ENCODE measurements around the gene ADGRL3.
"Not testable (repeated sequence)": the region's sequence is repeated elsewhere in the genome, so short reads cannot be mapped to it uniquely, and the experiment has no call there.

The ADGRL3 gene

DNA sequence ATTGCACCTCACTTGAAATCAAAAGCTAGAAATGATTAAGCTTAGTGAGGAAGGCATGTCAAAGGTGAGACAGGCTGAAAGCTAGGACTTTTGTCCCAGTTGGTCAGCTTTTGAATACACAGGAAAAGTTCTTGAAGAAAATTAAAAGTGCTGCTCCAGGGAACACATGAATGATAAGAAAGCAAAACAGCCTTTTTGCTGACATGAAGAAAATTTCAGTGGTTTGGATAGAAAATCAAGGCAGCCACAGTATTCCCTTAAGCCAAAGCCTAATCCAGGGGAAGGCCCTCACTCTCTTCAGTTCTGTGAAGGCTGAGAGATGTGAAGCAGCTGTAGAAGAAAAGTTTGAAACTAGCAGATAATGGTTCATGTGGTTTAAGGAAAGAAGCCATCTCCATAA is 150.8 kb downstream of the ADGRL3 start:
- no peak for DNase-seq (ENCODE audit: low spot score)

DNA sequence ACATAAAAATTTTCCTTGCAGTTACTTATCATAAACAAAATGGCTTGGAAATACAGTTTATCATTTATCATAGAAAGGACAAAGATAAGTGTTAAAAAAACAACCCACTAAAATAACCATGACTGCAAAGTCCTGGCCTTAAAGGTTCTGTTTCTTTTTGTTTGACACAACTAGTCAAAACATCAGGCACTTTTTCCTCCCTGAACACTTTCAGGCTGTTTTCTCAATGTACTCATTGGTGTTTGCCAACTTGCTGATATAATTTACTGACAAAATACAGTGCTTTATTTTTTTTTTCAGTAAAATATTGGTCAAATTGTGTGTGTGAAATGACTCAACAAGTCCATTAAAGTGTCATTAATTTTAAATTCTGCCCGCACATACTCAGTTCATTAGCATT is 156.6 kb downstream of the ADGRL3 start:
- DNase-seq (ENCODE audit: low spot score) = no peak

DNA sequence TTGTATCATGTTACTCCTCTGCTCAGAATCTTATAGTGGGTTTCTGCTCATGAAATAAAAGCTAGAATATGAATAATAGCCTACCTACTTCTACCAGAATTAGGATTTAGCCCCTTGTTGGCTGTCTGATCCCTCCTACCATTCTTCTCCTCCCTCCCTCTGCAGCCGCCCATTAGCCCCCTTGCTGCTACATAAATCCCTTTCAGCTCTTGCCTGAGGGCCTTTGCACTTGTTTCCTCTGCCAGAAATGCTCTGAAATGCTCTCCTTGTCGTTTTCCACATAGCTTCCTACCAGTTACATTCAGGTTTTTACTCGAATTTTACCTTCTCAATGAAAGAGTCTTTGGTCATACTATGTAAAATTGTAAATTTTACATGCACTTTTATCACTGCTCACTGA is 159.2 kb downstream of the ADGRL3 start:
- no peak for DNase-seq (ENCODE audit: low spot score)

DNA sequence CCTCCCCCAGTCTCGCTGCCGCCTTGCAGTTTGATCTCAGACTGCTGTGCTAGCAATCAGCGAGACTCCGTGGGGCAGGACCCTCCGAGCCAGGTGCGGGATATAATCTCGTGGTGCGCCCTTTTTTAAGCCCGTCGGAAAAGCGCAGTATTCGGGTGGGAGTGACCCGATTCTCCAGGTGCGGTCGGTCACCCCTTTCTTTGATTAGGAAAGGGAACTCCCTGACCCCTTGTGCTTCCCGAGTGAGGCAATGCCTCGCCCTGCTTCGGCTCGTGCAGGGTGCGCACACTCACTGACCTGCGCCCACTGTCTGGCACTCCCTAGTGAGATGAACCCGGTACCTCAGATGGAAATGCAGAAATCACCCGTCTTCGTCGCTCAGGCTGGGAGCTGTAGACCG is 172.7 kb downstream of the ADGRL3 start:
- DNase-seq (ENCODE audit: low spot score) = not testable (repeated sequence)

DNA sequence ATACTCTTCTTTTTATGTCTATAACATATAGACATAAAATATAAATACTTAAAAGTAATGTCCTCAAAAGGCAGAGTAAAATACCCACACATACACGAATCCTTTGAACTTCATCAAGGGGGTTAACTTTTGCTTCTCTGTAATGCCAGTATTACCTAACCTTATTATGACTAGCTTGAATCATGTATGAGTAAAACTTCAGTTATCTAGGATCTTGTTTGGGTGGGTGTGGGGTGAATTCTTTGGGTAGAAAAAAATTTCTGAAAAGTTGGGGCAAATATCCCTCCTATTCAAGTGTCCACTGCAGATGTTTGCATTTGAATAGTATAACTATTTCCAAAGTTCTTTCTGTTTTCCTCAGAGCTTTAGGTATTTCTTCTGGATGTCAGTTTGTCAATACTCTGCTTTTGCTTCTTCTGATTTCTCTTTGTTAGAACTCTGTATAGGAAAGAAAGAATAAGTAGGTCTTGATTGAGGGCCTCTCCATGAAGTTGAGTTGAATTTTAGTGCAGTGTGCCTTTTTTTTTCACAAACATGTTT is 173.8 kb downstream of the ADGRL3 start:
- no peak for DNase-seq (ENCODE audit: low spot score)

DNA sequence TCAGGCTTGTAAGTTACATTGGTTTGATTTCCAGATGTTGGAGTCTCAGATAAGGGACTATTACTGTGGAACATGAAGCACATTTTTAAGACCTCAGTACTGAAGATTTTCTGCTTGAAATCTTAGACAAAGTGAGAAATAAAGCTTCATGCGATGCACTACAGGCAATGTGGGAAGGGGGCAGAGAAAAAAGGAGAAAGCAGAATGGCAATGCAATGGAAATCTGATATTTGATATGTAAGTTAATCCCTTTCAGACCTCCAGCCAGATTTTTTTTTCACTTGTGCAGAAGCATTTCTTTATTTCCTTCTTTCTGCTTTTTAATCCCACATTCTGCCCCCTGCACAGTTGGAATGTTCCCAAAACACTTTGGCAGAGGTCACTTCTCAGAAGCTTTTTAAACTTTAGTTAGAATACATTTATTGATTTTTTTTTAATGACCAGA is 174.3 kb downstream of the ADGRL3 start:
- peak; percentile 4 for DNase-seq (ENCODE audit: low spot score)

DNA sequence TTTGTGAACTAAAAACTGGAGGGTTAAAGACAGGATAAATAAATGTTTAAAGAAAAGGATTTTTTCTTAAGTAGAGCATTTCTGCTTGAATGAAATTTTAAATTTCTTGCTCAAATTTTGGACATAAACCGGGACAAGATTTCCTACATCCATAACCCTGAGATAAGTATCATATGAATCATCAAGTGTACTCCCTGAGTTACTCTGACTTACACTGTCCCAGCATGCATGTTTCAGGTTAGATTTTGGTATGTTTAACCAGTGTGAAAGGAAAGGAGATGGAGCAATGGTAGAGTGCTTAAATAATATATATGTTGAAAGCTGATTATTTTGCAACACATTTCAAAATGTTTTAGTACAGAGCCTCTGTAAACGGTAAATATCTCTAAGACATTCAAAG is 175.2 kb downstream of the ADGRL3 start:
- DNase-seq (ENCODE audit: low spot score) = no peak

DNA sequence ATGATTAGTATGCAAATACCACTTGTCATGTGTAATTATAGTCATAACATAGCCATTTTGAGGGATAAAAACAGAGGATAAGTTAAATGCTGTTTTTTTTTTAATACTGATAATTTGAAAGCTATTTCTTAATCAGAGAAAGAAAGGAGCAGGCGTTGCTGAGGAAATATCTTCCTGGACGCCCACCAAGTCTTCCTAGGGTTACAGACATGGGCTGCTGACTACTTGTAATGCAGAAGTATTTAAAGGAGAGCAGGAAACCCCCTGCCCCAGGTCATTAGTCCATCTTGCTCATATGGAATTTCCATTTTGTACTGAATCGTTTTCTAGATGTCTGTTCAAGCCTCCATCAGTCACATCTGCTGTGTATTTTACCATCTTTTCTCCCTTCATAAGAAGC is 176.2 kb downstream of the ADGRL3 start:
- DNase-seq (ENCODE audit: low spot score) = no peak

DNA sequence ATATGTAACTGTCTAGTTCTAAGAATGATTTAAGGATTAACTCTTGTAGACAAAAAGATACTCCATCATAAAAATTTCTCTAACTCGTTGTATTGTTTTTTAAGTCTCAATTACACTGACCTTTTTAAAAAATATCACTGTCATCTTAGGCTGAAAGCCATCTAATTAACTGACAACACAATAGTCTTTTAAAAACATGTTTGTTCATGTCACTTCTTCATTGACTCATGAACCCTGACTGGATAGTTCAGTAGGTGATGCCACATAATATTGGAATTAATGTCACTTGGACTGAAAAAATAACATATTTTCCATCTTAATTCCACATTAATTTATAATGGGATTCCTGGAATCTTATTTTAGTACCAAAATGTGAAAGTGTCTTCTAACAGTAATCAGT is 179.3 kb downstream of the ADGRL3 start:
- no peak for DNase-seq (ENCODE audit: low spot score)

DNA sequence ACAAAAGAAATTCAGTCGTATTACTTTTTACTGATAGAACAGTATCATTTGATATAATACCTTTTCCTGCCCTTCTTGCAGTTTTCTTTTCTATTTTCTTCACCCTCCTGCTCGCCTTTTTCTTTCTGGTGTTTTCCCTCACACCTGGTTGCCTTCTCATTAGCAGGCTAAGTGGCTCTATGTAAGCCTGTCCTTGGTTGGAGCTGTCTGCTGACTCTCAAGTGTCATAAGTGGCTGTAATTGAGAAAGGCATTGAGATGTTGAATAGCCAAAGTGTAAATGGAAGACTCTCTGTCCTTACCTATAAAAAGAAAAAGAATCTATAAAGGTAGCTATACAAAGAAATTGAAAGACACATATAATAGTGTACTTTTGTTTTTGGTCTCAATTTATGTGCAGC is 180.7 kb downstream of the ADGRL3 start:
- DNase-seq (ENCODE audit: low spot score) = no peak

DNA sequence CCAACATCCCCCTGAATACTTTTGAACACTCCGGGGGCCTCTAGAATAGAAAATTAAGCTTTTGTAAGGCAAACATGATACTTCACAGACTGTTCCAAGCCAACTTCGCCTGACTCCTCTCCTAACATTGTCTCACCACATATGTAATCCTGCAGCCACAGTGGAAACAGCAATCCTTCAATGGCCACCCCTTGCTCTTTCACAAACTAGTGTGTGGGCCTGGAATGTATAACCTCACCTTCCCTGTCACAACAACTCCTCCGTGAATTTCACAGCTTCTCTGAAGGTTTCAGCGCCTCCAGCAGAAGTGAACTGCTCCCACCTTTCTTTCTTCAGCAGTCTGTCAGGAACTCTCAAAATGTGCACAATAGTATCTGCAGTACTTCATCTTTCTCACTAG is 185.1 kb downstream of the ADGRL3 start:
- peak; percentile 56 for DNase-seq (ENCODE audit: low spot score)

DNA sequence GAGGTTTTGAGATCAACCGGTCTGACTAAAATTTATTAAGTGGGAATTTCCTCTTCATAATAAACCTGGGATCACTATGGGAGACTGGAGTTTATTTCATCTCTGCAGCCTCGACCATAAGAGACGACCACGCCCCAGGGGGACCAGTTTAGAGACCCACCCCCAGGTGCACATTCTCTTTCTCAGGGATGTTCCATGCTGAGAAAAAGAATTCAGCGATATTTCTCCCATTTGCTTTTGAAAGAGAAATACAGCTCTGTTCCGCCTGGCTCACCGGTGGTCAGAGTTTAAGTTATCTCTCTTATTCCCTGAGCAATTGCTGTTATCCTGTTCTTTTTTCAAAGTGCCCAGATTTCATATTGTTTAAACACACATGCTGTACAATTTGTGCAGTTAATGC is 187.2 kb downstream of the ADGRL3 start:
- not testable (repeated sequence) for DNase-seq (ENCODE audit: low spot score)

DNA sequence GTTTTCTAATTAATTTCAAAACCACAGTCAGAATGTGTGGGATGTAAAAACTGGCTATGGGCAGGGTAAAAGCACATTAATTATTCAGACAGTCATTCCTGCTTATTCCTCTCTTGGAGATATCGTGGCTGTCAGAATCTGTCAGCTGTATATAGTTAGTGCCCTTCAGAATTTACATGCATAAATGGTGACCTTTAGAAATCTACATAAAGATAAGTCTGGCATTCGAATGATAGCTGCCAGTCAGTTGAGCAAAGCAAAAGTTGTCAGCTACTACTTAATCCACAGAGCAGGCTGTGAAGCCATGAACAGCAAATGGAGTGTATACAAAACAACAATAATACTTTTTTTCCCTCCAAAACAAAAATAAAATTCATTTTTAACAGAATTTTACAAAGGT is 189.5 kb downstream of the ADGRL3 start:
- DNase-seq (ENCODE audit: low spot score) = no peak

DNA sequence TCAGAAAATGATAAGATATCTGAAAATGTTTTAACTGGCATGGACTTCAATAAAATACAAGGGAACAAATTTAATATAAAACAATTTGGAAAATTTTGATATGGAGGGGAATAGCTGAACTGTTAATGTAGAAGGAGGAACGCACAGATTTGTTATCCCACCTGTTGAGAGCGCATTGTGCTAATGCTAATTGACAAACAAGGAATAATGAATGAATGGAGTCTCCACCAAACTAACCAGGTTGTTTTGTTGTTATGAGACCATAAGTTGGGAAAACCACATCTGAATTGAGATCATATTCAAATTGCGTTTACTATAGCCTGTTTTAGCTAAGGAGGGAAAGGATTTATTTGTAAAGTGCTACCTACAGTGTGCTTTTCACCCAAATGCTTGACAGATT is 195.6 kb downstream of the ADGRL3 start:
- DNase-seq (ENCODE audit: low spot score) = no peak

DNA sequence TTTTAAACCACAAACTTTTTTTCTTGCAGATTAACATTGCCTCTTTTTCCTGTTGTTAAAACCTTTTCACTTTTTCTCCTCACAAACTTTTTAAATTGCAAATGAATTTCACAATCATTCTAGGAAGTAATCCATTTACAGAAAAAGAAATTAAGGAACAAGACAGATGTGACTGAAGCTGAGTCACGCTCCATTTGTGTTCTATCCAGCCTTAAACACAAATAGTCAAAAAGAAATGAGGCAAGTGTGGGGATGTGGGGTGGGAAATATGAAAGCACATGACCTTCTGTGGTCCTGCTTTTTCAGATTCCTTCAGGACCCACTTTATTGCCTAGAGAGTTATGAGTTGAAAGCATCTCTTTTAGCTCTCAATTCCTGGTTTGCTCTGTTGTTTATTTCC is 197.0 kb downstream of the ADGRL3 start:
- DNase-seq (ENCODE audit: low spot score) = no peak

DNA sequence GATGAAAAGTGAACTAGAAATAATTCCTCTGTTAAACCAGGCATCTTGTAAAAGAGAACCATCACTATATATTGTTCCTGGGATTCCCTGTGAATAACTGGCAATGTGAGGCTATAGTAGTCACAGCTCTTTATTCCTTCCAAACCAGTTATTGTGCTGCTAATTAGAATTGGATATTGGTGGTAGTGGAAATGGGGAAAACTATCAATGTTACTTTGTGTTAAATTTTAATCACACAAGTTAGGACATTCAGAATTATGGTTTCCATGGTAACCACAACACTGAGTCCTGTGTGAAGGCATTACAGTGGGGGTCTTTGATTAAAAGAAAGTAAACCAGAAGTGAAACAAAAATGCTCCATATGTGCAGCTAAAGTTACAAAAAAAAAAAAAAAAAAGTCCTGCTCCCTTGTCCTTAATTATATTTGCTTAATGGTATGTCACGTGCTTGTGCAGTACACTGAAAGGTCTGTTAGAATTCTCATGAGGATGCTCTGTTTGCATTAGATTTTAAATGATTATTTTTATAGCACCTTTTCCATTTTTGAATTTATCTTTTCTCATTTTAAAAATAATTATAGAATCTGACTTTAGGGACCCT is 200.4 kb downstream of the ADGRL3 start:
- DNase-seq (ENCODE audit: low spot score) = no peak

DNA sequence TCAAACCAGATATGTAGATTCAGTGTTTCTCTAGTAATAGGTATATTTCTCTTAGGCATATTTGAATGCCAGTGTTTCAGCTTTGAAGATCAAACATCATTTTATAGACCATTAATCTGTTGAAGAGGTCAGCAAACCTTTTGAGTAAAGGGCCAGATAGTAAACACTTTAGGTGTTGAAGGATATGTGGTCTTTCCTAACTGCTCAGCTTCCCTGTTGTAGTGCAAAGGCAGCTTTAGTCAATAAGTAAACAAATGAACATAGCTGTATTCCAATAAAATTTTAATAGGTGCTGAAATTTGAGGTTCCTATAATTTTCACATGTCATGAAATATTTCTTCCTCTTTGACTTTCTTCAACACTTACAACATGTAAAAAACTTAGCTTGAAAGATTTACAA is 201.6 kb downstream of the ADGRL3 start:
- no peak for DNase-seq (ENCODE audit: low spot score)

DNA sequence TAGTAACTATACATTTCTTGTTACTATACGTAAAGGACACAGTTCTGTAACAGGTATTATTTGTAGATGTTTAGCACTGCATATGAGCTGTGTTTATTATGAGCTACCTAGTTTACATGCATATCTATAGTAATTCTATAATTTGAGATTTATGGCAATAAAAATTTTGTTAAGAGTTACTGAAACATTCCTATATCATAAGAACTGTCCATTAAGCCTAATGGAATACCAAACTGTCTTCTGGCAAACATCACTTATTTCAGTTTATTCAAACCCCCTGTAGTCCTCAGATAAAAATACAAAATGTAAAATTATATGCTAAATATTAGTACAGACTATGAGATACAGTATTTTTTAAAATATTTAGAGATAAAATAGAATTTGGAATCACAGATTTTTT is 205.2 kb downstream of the ADGRL3 start:
- DNase-seq (ENCODE audit: low spot score) = no peak

DNA sequence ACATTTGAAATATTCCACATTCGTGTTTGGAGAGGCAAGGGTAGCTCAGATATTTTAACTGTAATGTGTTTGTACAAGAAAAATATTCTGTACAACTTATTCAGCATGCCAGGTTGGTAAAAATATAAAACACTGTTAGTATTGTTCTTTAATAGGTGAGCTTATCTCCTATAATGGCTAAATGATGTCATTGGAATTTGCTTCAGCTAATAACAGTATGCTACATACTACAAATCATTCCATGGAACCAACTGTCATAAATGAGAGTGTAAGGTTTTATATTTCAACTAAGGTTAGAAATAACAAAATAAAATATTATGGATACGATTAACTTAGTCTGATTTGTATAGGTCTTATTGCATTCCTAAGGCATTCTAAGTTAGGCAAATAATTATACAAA is 206.6 kb downstream of the ADGRL3 start:
- DNase-seq (ENCODE audit: low spot score) = no peak

DNA sequence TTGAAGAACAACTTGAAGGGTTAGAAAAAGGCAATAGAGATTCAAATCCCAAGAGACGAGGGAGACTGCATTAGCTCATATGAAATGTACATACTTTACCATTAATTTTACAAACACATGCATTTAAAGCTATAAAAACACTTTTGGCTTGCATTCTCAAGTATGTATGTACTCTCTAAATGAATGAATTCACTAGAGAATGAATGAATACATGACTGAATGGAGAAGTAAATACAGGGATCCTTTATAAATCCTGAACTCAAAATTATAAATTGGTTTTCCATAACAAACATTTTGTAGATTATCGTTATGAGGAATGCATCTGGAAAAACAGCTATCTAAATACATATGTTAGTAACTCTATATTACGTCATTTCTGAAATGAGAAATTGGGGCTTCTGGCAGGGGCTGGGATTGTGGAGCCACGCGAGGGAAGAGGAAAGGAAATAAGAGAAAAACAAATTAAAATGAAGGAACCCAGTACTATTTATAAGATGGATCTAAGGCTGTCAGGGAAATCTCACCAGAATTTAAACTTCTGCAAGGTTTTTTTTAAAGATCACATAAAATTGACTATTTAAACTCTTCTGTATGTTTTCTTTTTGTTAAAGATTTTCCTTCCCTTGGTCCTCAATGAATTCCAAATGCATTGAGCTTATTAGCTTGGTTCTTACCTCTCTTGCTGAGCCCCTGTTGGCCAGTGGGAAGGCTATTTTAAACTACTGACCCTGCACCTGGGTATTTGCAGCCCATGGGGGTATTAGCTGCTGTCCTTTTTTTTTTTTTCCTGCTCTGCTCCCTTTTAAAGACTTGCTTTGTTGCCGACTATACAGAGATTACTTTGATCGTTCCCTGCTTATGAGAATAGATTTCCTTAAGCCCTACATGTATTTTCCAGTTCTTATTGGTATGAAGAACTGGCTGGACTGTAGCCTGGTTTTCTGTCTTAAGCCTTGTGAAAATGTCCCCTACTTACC is 207.8 kb downstream of the ADGRL3 start:
- no peak for DNase-seq (ENCODE audit: low spot score)

DNA sequence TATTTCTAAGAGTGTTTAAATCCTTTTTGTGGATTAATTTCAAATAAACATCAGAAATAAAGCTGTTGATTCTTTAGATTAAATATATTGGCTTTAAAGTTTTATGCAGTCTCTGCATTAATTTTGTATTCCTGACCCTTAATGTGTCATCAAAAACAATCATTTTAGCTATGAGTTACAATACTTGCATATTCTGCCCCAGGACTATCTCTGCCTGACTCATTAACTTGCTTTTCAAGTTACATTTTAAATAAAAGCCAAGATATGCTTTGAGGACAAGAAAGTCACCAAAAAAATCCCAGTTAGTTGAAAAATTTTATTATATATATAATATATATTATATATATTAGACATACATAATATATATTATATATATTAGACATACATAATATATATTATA is 208.7 kb downstream of the ADGRL3 start:
- no peak for DNase-seq (ENCODE audit: low spot score)

DNA sequence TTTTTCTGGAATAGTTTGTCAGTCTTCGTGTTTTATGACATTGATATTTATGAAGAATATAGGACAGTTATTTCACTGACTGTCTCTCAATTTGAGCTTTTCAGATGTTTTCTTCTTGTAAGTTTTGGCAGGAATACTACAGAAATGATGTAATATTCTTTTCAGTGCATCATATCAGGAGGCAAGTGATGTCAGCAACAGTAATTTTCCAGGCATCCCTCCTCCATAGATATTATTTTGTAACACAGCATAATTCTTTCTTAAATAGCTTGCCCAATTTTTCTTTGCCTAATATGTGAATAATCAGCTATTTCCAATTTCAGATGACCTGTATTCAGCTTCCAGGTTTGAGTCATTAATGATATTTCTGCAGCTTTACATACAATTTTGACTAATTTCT is 211.1 kb downstream of the ADGRL3 start:
- DNase-seq (ENCODE audit: low spot score) = no peak

DNA sequence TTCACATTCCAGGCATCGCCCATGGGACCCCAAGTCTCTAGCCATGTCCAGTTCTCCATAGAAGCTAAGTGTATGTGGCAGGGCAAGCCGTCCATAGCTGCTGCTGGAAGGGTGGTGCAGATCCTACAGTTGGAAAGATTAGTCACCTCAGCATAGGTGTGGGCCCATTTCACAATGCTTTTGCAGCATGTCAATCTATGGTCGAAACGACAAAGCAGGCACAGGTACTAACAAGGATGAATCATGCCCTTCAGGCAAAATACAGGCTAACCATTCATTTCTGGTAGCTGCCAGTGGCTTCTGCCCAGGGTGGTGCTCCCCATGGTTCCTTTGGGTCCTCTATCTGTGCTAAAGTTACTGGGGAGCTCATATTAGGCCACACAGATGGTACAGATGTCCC is 225.2 kb downstream of the ADGRL3 start:
- no peak for DNase-seq (ENCODE audit: low spot score)
